Iris pigment epithelial cell (primary cell): ENCODE measurements around the gene GRIFIN.
"Not testable (repeated sequence)": the region's sequence is repeated elsewhere in the genome, so short reads cannot be mapped to it uniquely, and the experiment has no call there.

ENCODE experiments used
- DNase-seq: peaks from one replicate; pipeline ENCODE4 v3.0.0-alpha.2; 2011; ENCODE audit warnings: low read depth

Gene GRIFIN

GRCh38 chr7:2477447-2478398 is 1.5 kb upstream of the GRIFIN start:
- peak; percentile 34 for DNase-seq

GRCh38 chr7:2476776-2477446 is 713 bp upstream of the GRIFIN start:
- DNase-seq, result no peak

GRCh38 chr7:2475678-2476015 is 551 bp downstream of the GRIFIN start:
- no peak for DNase-seq

GRCh38 chr7:2474813-2475677 is 1.2 kb downstream of the GRIFIN start:
- DNase-seq, result no peak

- no peak for DNase-seq
Observed at GRCh38 chr7:2474224-2474623, 2.0 kb downstream of the GRIFIN start.

- no peak for DNase-seq
Observed at GRCh38 chr7:2473496-2474180, 2.6 kb downstream of the GRIFIN start.

- DNase-seq, result no peak
Observed at GRCh38 chr7:2472739-2473138, 3.5 kb downstream of the GRIFIN start.

GRCh38 chr7:2471396-2471795 is 4.8 kb downstream of the GRIFIN start:
- no peak for DNase-seq

GRCh38 chr7:2471022-2471329 is 5.2 kb downstream of the GRIFIN start:
- peak; percentile 77 for DNase-seq

- DNase-seq, result no peak
Observed at GRCh38 chr7:2470204-2471021, 5.8 kb downstream of the GRIFIN start.

- DNase-seq, result not testable (repeated sequence)
Observed at GRCh38 chr7:2469460-2470203, 6.6 kb downstream of the GRIFIN start.

GRCh38 chr7:2468227-2468626 is 8.0 kb downstream of the GRIFIN start:
- DNase-seq, result no peak

- DNase-seq, result no peak
Observed at GRCh38 chr7:2466675-2467074, 9.5 kb downstream of the GRIFIN start.

GRCh38 chr7:2465928-2466327 is 10.3 kb downstream of the GRIFIN start:
- DNase-seq, result no peak

GRCh38 chr7:2462731-2463130 is 13.5 kb downstream of the GRIFIN start:
- DNase-seq, result no peak

GRCh38 chr7:2461268-2462026 is 14.8 kb downstream of the GRIFIN start:
- no peak for DNase-seq

GRCh38 chr7:2460641-2461040 is 15.6 kb downstream of the GRIFIN start:
- DNase-seq, result no peak

- DNase-seq, result no peak
Observed at GRCh38 chr7:2460188-2460587, 16.0 kb downstream of the GRIFIN start.

- DNase-seq, result no peak
Observed at GRCh38 chr7:2459674-2460073, 16.5 kb downstream of the GRIFIN start.

GRCh38 chr7:2453849-2454248 is 22.3 kb downstream of the GRIFIN start:
- not testable (repeated sequence) for DNase-seq
